ENCODE data around the gene FUT3.
"Not testable (repeated sequence)": the region's sequence is repeated elsewhere in the genome, so short reads cannot be mapped to it uniquely, and the experiment has no call there.

The FUT3 gene

DNA sequence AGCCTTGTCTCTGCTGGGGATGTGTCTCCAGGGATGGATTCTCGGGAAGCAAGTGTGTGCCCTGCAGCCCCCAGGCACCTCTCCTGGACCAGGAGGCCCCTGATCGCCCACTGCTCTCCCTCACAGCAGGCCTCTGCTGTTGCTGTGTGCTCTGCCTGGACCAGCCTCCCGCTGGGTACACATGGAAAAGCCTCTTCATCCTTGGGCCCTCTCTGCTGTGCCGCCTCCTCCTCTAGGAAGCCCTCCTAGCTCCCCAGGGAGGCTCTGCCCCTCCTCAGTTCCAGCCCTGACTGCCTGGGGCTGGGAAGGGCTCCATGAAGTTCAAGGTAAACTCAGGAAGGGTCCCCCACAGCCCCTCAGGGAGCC, 40.3 kb upstream of the FUT3 start:
- Mint-ChIP-seq H3K4me3 (no peak overlapping the region), H3K9me3 (no peaks in the 10 kb centered on the region), H3K27me3 (peaks cover 27% of the 10 kb centered on the region), H3K27ac (no peak overlapping the region), H3K4me1 (ENCODE audit: low read depth) (peaks cover 3% of the 10 kb centered on the region), H3K36me3 (ENCODE audit: low read depth) (peaks cover 23% of the 10 kb centered on the region)
- DNase-seq: no peak

DNA sequence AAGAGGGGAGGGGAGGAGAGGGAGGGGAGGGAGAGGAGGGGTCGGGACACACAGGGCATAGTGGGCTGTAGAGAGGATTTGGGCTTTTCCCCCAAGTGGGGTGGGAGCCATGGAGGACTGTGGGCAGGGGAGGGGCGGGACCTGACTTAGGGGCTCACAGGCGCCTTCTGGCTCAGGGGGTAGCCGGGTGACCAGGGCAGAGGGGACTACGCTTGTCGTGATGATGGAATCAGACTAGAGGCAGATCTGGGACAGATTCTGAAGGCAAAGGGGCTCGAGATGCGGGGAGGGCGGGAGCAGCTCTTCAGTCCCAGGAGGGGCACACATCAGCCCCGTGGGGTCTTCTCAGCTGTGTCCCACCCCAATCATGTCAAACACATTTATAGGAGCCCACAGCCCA, 38.9 kb upstream of the FUT3 start:
- H3K27ac Mint-ChIP-seq: no peak overlapping the region
- DNase-seq: no peak
- peaks cover 3% of the 10 kb centered on the region for H3K4me1 Mint-ChIP-seq (ENCODE audit: low read depth)
- H3K9me3 Mint-ChIP-seq: no peaks in the 10 kb centered on the region
- H3K36me3 Mint-ChIP-seq (ENCODE audit: low read depth): peaks cover 11% of the 10 kb centered on the region
- H3K4me3 Mint-ChIP-seq: no peak overlapping the region
- peaks cover 31% of the 10 kb centered on the region for H3K27me3 Mint-ChIP-seq

DNA sequence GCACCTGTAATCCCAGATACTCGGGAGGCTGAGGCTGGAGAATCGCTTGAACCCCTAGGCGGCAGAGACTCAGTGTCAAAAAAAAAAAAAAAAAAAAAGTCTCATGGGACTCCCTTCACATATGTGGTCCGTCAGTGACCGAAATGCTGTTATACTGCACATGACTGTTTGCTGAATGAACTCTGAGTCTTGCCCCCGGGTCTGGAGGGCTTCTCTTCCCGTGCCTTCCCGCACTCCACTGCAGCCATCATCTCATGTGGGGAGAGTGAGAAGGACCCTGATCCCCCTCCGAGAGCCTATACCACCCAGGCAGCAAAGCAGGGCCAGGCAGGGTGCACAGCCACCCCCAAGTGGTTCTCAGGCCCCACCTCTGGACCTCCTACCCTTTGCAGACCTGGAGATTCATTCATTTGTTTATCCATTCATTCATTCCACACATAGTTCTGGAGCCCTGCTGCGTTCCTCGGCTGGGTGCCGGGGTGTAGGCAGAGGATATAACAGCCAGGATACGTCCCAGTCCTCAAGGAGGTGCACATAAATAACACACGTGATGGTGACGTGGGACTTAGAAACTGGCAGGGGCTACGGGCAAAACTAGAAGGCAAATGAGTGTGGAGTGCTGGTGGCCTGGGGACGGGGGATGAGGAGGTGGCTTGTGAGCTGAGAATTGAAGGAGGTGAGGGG, 38.2 kb upstream of the FUT3 start:
- no peak for DNase-seq
- peaks cover 31% of the 10 kb centered on the region for H3K27me3 Mint-ChIP-seq
- H3K9me3 Mint-ChIP-seq: no peaks in the 10 kb centered on the region
- no peak overlapping the region for H3K27ac Mint-ChIP-seq
- H3K36me3 Mint-ChIP-seq (ENCODE audit: low read depth): peaks cover 4% of the 10 kb centered on the region
- peaks cover 3% of the 10 kb centered on the region for H3K4me1 Mint-ChIP-seq (ENCODE audit: low read depth)
- H3K4me3 Mint-ChIP-seq: no peak overlapping the region

DNA sequence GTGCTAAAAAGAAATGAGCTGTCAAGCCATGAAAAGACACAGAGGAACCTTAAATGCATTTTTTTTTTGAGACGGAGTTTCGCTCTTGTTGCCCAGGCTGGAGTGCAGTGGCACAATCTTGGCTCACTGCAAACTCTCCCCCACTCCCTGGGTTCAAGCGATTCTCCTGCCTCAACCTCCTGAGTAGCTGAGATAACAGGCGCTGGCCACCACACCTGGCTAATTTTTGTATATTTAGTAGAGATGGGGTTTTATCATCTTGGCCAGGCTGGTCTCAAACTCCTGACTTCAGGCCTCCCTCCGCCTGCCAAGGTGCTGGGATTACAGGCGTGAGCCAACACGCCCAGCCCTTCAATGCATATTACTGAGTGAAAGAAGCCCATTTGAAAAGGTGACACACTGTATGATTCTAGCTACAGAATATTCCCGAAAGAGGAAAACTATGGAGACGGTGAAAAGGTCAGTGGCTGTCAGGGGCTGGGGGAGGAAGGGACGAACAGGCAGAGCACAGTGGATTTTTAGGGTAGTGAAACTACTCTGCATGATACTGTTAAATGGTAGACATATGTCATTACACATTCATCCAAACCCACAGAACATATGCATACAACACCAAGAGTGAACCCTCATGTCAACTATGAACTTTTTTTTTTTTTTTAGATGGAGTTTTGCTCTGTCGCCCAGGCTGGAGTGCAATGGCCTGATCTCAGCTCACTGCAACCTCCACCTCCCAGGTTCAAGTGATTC, 33.0 kb upstream of the FUT3 start:
- H3K36me3 Mint-ChIP-seq (ENCODE audit: low read depth); H3K27ac Mint-ChIP-seq; H3K9me3 Mint-ChIP-seq; DNase-seq; H3K4me3 Mint-ChIP-seq; H3K4me1 Mint-ChIP-seq (ENCODE audit: low read depth): not testable (repeated sequence)
- H3K27me3 Mint-ChIP-seq: peaks cover 24% of the 10 kb centered on the region

DNA sequence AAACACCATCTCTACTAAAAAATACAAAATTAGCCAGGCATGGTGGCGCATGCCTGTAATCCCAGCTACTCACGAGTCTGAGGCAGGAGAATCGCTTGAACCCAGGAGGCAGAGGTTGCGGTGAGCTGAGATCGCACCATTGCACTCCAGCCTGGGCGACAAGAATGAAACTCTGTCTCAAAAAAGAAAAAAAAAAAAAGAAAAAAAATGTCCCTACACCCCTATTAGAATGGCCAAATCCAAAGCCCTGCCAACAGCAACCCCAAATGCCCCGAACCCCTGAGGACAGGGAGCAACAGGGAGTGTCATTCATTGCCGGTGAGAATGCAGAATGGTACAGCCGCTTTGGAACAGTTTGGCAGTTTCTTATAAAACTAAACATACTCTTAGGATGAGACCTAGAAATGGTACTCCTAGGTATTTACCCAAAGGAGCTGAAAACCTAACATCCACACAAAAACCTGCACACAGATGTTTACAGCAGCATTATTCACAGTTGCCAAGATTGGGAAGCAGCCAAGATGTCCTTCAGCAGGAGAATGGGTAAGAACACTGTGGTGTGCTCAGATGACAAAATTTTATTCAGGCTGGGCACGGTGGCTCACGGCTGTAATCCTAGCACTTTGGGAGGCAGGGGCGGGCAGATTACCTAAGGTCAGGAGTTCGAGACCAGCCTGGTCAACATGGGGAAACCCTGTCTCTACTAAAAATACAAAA, 32.1 kb upstream of the FUT3 start:
- not testable (repeated sequence) for H3K9me3 Mint-ChIP-seq

DNA sequence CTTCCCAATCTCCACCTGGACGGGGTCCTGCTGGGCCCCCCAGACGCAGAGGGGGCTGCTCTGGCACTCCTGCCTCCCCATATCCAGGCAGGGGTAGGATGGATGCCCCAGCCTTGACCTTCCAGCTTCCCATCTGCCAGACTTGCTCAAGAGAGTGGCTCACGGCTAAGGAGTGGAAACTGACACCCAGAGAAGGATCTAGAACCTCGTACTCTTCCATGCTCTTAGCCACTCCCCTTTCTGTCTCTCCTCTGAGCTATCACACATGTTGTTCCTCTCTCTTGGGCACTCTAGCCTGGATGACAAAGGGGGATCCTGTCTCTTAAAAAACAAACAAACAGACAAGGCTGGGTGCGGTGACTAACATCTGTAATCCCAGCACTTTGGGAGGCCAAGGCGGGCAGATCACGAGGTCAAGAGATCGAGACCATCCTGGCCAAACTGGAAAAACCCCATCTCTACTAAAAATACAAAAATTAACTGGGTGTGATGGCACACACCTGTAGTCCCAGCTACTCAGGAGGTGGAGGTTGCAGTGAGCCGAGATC, 31.2 kb upstream of the FUT3 start:
- Mint-ChIP-seq H3K27me3 (peaks cover 29% of the 10 kb centered on the region), H3K4me3 (no peak overlapping the region), H3K4me1 (ENCODE audit: low read depth) (no peaks in the 10 kb centered on the region), H3K27ac (no peak overlapping the region), H3K9me3 (no peaks in the 10 kb centered on the region), H3K36me3 (ENCODE audit: low read depth) (no peaks in the 10 kb centered on the region)
- DNase-seq: no peak

More for the DNA sequence above, 32.1 kb upstream of the FUT3 start:
- H3K4me3 Mint-ChIP-seq; H3K27ac Mint-ChIP-seq; H3K4me1 Mint-ChIP-seq (ENCODE audit: low read depth); H3K36me3 Mint-ChIP-seq (ENCODE audit: low read depth); DNase-seq: not testable (repeated sequence)
- H3K27me3 Mint-ChIP-seq: peaks cover 28% of the 10 kb centered on the region

DNA sequence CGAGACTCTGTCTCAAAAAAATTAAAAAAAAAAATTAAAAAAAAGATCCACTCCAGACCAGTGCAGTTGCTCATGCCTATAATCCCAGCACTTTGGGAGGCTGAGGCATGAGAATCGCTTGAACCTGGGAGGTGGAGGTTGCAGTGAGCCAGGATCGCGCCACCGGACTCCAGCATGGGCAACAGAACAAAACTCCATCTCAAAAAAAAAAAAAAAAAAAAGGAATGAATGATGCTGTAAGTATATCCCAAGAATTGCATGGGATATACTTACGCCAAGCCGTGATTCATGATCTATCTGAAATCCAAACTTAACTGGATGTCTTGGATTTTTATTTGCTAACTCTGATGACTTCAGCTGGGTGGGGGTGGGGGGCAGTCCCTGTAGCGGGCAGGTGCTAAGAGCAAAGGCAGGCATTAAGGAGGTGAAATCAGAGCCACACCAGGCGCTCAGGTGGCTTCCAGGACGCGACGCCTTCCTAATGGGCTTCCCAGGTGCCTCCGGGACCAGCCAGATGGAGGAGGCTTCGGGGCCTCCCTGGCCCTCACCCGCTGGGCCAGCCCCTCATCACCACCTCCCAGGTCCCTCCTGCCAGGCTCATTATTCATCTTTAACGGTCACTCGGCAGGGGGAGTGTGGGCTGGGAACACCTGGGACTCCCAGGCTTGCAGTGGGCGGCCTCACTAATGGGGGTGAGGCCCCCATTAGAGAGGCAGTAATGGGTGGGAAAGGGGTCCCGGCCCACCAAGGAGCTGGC, 30.5 kb upstream of the FUT3 start:
- no peak overlapping the region for H3K4me3 Mint-ChIP-seq
- no peaks in the 10 kb centered on the region for H3K36me3 Mint-ChIP-seq (ENCODE audit: low read depth)
- no peaks in the 10 kb centered on the region for H3K4me1 Mint-ChIP-seq (ENCODE audit: low read depth)
- H3K9me3 Mint-ChIP-seq: no peaks in the 10 kb centered on the region
- no peak for DNase-seq
- no peak overlapping the region for H3K27ac Mint-ChIP-seq
- H3K27me3 Mint-ChIP-seq: peaks cover 31% of the 10 kb centered on the region

DNA sequence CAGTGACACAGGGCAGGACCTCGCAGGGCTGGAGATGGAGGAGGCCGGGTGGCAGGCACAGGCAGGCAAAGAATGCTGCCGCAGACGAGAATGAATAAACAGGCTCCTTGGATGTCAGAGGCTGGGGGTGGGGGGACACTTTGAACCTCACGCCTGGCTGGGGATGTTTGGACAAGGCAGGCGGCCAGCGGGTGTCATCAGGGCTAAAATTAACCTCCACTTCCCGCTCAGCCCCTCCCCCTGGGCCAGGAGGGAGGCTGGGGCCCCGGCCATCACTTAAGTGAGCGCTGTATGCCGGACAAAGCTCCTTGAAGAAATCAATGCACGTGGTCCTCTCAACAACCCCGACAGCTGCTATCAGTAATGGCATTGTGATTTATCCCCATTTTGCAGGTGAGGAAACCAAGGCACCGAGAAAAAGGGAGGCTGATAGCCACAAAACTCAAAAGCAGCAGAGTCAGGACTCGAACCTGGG, 29.4 kb upstream of the FUT3 start:
- peaks cover 30% of the 10 kb centered on the region for H3K27me3 Mint-ChIP-seq
- H3K36me3 Mint-ChIP-seq (ENCODE audit: low read depth): no peaks in the 10 kb centered on the region
- no peak overlapping the region for H3K4me3 Mint-ChIP-seq
- no peaks in the 10 kb centered on the region for H3K4me1 Mint-ChIP-seq (ENCODE audit: low read depth)
- no peak for DNase-seq
- no peak overlapping the region for H3K27ac Mint-ChIP-seq
- no peaks in the 10 kb centered on the region for H3K9me3 Mint-ChIP-seq

DNA sequence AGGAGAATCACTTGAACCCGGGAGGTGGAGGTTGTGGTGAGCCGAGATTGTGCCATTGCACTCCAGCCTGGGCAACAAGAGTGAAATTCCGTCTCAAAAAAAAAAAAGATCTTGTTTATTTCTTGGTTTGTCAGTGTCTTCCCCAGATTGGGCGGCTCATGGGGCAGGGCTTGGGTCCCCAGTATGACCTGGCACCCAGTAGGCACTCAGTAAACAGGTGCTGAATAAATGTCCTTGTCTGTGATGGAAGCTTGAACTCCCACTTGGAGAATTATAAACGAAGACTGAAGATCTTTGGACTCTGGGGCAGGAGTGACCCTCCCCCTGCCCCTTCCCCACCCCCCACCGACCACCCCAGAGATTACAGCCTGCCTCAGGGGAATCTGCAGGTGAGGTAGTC, 28.9 kb upstream of the FUT3 start:
- H3K27me3 Mint-ChIP-seq: peaks cover 26% of the 10 kb centered on the region

DNA sequence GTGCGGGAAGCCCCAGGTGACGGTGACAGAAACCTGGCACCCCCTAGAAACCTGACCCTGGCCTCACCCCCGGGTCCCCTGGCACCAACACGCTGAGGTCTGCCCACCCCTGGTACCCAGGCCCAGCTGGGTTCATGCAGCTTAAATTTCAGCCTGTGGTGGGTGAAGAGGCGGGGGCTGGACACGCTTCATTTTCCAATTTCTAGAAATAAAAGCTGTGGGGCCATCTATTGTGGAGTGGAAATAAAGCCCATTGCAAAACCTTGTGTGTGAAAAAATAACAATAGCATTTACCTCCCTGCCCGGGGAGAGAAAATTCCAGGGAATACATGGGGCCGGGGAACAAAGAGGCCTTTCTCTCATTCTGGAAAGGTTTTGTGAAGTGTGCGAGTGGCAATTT, 26.6 kb upstream of the FUT3 start:
- H3K4me3 Mint-ChIP-seq: no peak overlapping the region
- H3K9me3 Mint-ChIP-seq: no peaks in the 10 kb centered on the region
- no peaks in the 10 kb centered on the region for H3K36me3 Mint-ChIP-seq (ENCODE audit: low read depth)
- no peaks in the 10 kb centered on the region for H3K4me1 Mint-ChIP-seq (ENCODE audit: low read depth)
- DNase-seq: no peak
- peaks cover 26% of the 10 kb centered on the region for H3K27me3 Mint-ChIP-seq
- H3K27ac Mint-ChIP-seq: no peak overlapping the region

More for the DNA sequence above, 28.9 kb upstream of the FUT3 start:
- no peak overlapping the region for H3K4me3 Mint-ChIP-seq
- H3K4me1 Mint-ChIP-seq (ENCODE audit: low read depth): no peaks in the 10 kb centered on the region
- no peaks in the 10 kb centered on the region for H3K36me3 Mint-ChIP-seq (ENCODE audit: low read depth)
- H3K9me3 Mint-ChIP-seq: no peaks in the 10 kb centered on the region
- no peak overlapping the region for H3K27ac Mint-ChIP-seq
- DNase-seq: no peak

DNA sequence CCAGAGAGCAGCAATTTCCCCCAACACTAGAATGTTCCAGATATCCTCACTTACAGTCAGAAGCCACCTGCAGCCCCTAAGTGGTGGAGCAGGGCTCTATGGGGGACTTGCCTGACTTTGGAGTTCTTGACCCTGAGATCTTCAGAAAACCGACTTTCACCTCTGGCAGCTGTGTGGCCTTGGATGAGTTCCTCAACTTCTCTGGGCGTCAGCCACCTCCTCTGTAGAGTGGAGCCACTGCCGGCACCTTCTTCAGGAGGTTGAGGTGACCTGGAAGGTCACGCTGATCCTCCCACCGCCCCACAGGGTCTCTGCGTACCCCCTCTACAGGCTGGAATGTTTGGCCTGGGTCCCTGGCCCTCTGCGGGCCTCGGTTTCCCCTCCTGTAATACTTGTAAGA, 26.2 kb upstream of the FUT3 start:
- Mint-ChIP-seq H3K4me3 (no peak overlapping the region), H3K9me3 (no peaks in the 10 kb centered on the region), H3K36me3 (ENCODE audit: low read depth) (no peaks in the 10 kb centered on the region), H3K4me1 (ENCODE audit: low read depth) (no peaks in the 10 kb centered on the region), H3K27ac (no peak overlapping the region), H3K27me3 (peaks cover 24% of the 10 kb centered on the region)
- DNase-seq: no peak

DNA sequence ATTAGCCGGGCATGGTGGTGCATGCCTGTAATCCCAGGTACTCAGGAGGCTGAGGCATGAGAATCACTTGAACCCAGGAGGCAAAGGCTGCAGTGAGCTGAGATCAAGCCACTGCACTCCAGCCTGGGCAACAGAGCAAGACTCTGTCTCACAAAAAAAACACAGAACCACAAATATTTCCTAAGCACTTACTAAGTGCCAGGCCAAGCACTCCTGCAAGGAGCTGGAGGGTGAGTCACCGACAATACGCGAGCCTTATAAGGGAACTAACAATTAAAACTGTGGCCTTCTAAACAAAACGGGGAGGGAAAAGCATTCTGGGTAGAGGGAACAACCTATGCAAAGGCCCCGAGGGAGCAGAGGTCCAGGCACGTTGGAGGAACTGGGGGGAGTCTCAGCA, 23.2 kb upstream of the FUT3 start:
- not testable (repeated sequence) for H3K27ac Mint-ChIP-seq; H3K4me1 Mint-ChIP-seq (ENCODE audit: low read depth)

DNA sequence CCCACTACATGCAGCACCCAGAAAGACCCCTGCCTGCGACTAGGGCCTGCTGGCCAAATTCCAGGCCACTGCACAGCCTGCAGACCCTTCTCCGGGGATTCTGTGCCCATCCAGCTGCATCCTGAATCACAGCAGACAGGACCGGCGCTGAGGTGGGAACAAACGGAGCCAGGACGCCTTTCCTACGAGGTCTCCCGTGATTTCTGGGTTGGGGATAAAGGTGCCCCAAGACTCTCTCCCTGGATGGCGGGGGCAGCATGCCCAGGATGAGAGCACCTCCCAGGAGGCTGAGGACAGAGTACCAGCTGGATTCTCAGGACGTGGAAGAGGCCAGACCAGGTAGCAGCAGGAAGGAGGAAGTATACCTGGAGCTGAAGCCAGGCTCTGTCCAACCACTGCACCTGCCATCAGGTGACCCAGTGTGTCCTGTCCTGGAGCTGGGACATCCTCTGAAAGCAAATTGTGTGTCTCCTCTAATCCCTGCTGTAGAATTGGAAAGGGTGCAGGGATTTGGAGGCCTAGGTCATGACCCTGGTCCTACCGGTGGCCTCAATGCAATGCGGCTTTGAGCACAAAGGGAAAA, 22.5 kb upstream of the FUT3 start:
- Mint-ChIP-seq H3K4me3 (no peak overlapping the region), H3K27me3 (peaks cover 6% of the 10 kb centered on the region), H3K9me3 (no peaks in the 10 kb centered on the region), H3K36me3 (ENCODE audit: low read depth) (no peaks in the 10 kb centered on the region), H3K4me1 (ENCODE audit: low read depth) (no peaks in the 10 kb centered on the region), H3K27ac (no peak overlapping the region)
- no peak for DNase-seq

More for the DNA sequence above, 23.2 kb upstream of the FUT3 start:
- DNase-seq; H3K36me3 Mint-ChIP-seq (ENCODE audit: low read depth); H3K4me3 Mint-ChIP-seq; H3K9me3 Mint-ChIP-seq: not testable (repeated sequence)
- peaks cover 11% of the 10 kb centered on the region for H3K27me3 Mint-ChIP-seq

DNA sequence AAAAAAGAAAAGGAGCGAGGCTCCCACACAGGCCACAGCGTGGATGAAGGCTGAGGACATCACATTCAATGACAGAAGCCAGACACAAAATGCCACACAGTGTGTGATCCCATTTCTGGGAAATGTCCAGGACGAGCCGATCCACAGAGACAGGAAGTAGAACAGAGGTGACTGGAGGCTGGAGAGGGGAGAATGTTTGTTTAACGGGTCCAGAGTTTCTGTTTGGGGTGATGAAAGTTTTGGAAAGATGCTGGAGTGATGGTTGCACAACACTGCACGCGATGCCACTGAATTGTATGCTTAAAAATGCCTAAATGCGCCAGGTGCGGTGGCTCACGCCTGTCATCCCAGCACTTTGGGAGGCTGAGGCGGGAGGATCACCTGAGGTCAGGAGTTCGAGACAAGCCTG, 19.7 kb upstream of the FUT3 start:
- Mint-ChIP-seq H3K27me3 (no peaks in the 10 kb centered on the region), H3K4me1 (ENCODE audit: low read depth) (no peaks in the 10 kb centered on the region), H3K9me3 (no peaks in the 10 kb centered on the region), H3K4me3 (no peak overlapping the region), H3K27ac (no peak overlapping the region), H3K36me3 (ENCODE audit: low read depth) (no peaks in the 10 kb centered on the region)
- no peak for DNase-seq

Data from activated T-cell treated with anti-CD3 and anti-CD28 coated beads, Interleukin-2, amount 50 U/mL, for 24 hours (primary cell).